K562 (cell line): Measurements from ENCODE around the gene SLC1A7. TPM values are rescaled to one million over a fixed set of nuclear protein-coding genes. Genes with fewer than 3 reads are reported as not detected.

Experiments used
- ATAC-seq: fragments of 200-7000 bp; cut with Tn5 transposase; 3 replicates; pipeline ENCODE4 v1.9.1; 2020; ENCODE audit warnings: moderate library complexity
- BruUV-seq: library from RNA; stranded (reverse); fragments of 400-500 nt; replicated peaks from 2 replicates; lab custom pipeline; 2021; lab: Mats Ljungman, UMichigan
- CTCF ChIA-PET: fragments of 300-600 bp; formaldehyde crosslinking; extraction: SDS; loops from one replicate; lab custom pipeline; 2021; ENCODE audit warnings: low intra/inter-chr PET ratio; lab: Yijun Ruan, JAX
- POLR2A ChIA-PET: fragments of 300-600, 350-650 bp; sonication (Branson Sonifier 250); formaldehyde crosslinking; extraction: SDS; loops from one replicate; lab custom pipeline; 2021; ENCODE audit warnings: antibody characterized with exemption, inconsistent platforms; lab: Yijun Ruan, JAX
- DNase-seq, 4 experiments: peaks; one replicate each; pipeline versions ENCODE4 v3.0.0 to v3.0.0-alpha.2; 2011 to 2018; ENCODE audit warnings: low spot score in 3 of 4, mixed read lengths in 3 of 4; ENCODE audit errors: extremely low read depth in 1 of 4
- FAIRE-seq: peaks from 2 replicates; lab custom pipeline; 2011; peaks lifted over from hg19 to GRCh38; lab: Jason Lieb, UNC
- H2AFZ ChIP-seq: 2 replicates; pipeline ENCODE4 v1.6.0; 2011; ENCODE audit warnings: low read depth, low read length, control low read depth, inconsistent platforms
- H3K27ac ChIP-seq: fragments of 200-600 bp; 3 replicates; pipeline ENCODE4 v1.8.0; 2011; ENCODE audit warnings: low read depth, mild to moderate bottlenecking, control low read depth, inconsistent platforms, low read length, moderate library complexity, mixed read lengths; ENCODE audit errors: extremely low read depth
- H3K27me3 ChIP-seq, 2 experiments: fragments of 300-600 bp in 1 of 2; 2 replicates in 1 of 2; 3 replicates in 1 of 2; pipeline versions ENCODE4 v1.6.0 to v1.8.0; 2011; ENCODE audit warnings: inconsistent platforms in 2 of 2, low read length in 2 of 2, mild to moderate bottlenecking in 1 of 2, mixed read lengths in 1 of 2, moderate library complexity in 1 of 2; ENCODE audit not compliant: control insufficient read depth in 2 of 2, insufficient read depth in 2 of 2
- H3K36me3 ChIP-seq: fragments of 300-600 bp; 3 replicates; pipeline ENCODE4 v1.8.0; 2011; ENCODE audit warnings: mild to moderate bottlenecking, low read length, inconsistent platforms; ENCODE audit not compliant: control insufficient read depth, insufficient read depth
- H3K4me1 ChIP-seq, 2 experiments: fragments of 200-600 bp in 1 of 2; replicated peaks in 1 of 2; 2 replicates in 1 of 2; 3 replicates in 1 of 2; pipeline versions ENCODE4 v1.5.1 to v1.8.0; 2011; ENCODE audit warnings: inconsistent platforms in 2 of 2, low read length in 2 of 2, mild to moderate bottlenecking in 1 of 2, mixed read lengths in 1 of 2, moderate library complexity in 1 of 2; ENCODE audit not compliant: control insufficient read depth in 2 of 2, insufficient read depth in 2 of 2
- H3K4me2 ChIP-seq: 2 replicates; pipeline ENCODE4 v1.6.1; 2011; ENCODE audit warnings: low read length, control low read depth, inconsistent platforms, mixed read lengths; ENCODE audit not compliant: insufficient read depth
- H3K4me3 ChIP-seq: fragments of 200-600 bp; sonication (generic), shearing (Covaris generic); 2 replicates; pipeline ENCODE4 v1.5.1; 2016; ENCODE audit warnings: control low read depth, inconsistent platforms
- H3K79me2 ChIP-seq: fragments of 200-600 bp; 3 replicates; pipeline ENCODE4 v1.8.0; 2011; ENCODE audit warnings: low read length, inconsistent platforms; ENCODE audit not compliant: control insufficient read depth, insufficient read depth
- H3K9ac ChIP-seq, 2 experiments: 2 replicates each; pipeline versions ENCODE4 v1.6.0 to v1.6.1; 2011; ENCODE audit warnings: low read depth in 2 of 2, low read length in 2 of 2, control low read depth in 1 of 2, inconsistent platforms in 1 of 2, mild to moderate bottlenecking in 1 of 2, mixed read lengths in 1 of 2; ENCODE audit not compliant: insufficient read depth in 1 of 2
- H3K9me1 ChIP-seq: one replicate; pipeline ENCODE4 v1.6.0; 2011; ENCODE audit warnings: inconsistent platforms, mild to moderate bottlenecking, low read length, moderate library complexity; ENCODE audit not compliant: control insufficient read depth, insufficient read depth
- H3K9me3 ChIP-seq: replicated peaks from 2 replicates; pipeline ENCODE4 v1.5.1; 2011; ENCODE audit warnings: low read depth, low read length, inconsistent platforms; ENCODE audit not compliant: control insufficient read depth, insufficient read depth
- H4K20me1 ChIP-seq: replicated peaks from 2 replicates; pipeline ENCODE4 v1.6.1; 2011; ENCODE audit warnings: low read length, inconsistent platforms, mixed read lengths; ENCODE audit not compliant: control insufficient read depth, insufficient read depth
- BRD4 ChIP-seq: fragments of 200-600 bp; sonication (generic); IDR thresholded peaks from 2 replicates; pipeline ENCODE4 v1.6.1; 2017; ENCODE audit warnings: inconsistent platforms
- ETV1 ChIP-seq: fragments of 450-650 bp; conservative IDR thresholded peaks from 2 replicates; pipeline ENCODE4 v1.6.1; 2016; ENCODE audit warnings: missing genetic modification characterization, control low read depth, low read depth, missing compliant biosample characterization
- KDM2B ChIP-seq: fragments of 250-450 bp; sonication (Bioruptor Pico); IDR thresholded peaks from 2 replicates; pipeline ENCODE4 v1.8.0; 2021; ENCODE audit warnings: mild to moderate bottlenecking, moderate library complexity
- PPARD ChIP-seq: fragments of 250-450 bp; sonication (Bioruptor Pico); IDR thresholded peaks from 2 replicates; pipeline ENCODE4 v1.8.0; 2022; ENCODE audit warnings: inconsistent platforms, mild to moderate bottlenecking, moderate library complexity
- PYGO2 ChIP-seq: fragments of 450-650 bp; IDR thresholded peaks from 2 replicates; pipeline ENCODE4 v1.6.1; 2016; ENCODE audit warnings: mild to moderate bottlenecking, missing genetic modification characterization, moderate library complexity, missing compliant biosample characterization
- RBFOX2 ChIP-seq: fragments of 200-400 bp; formaldehyde crosslinking; IDR thresholded peaks from 2 replicates; pipeline ENCODE4 v1.6.1; 2017; ENCODE audit warnings: low read depth, mild to moderate bottlenecking, low read length, moderate library complexity
- SIRT6 ChIP-seq: IDR thresholded peaks from one replicate; pipeline ENCODE4 v1.6.1; 2012; ENCODE audit warnings: low read depth, mild to moderate bottlenecking, control low read depth, inconsistent platforms, low read length, moderate library complexity
- SNAPC5 ChIP-seq: fragments of 250-450 bp; sonication (Bioruptor Pico); IDR thresholded peaks from 2 replicates; pipeline ENCODE4 v1.8.0; 2021; ENCODE audit warnings: moderate library complexity, mild to moderate bottlenecking, inconsistent platforms
- SOX6 ChIP-seq: fragments of 450-650 bp; IDR thresholded peaks from 2 replicates; pipeline ENCODE4 v1.6.1; 2014; ENCODE audit warnings: mild to moderate bottlenecking
- U2AF2 ChIP-seq: fragments of 200-400 bp; formaldehyde crosslinking; optimal IDR thresholded peaks from 2 replicates; pipeline ENCODE3; 2017; ENCODE audit warnings: low read depth, mild to moderate bottlenecking, low read length
- ZNF507 ChIP-seq: conservative IDR thresholded peaks from 2 replicates; pipeline ENCODE4 v1.6.1; 2017; ENCODE audit warnings: missing genetic modification characterization, missing compliant biosample characterization
- ZNF707 ChIP-seq: fragments of 250-450 bp; sonication (Bioruptor Pico); conservative IDR thresholded peaks from 2 replicates; pipeline ENCODE4 v1.8.0; 2022; ENCODE audit warnings: inconsistent platforms, mild to moderate bottlenecking, moderate library complexity
- ZNF780A ChIP-seq: fragments of 250-450 bp; sonication (Bioruptor Pico); IDR thresholded peaks from 2 replicates; pipeline ENCODE4 v1.5.0; 2021; ENCODE audit warnings: mild to moderate bottlenecking
- WGBS: fragments of 100-300 bp; shearing (Covaris generic); methylation state at CpG from one replicate; pipeline ENCODE4 v1.1.6; 2016; ENCODE audit warnings: low coverage, mixed read lengths; ENCODE audit not compliant: insufficient coverage; ENCODE audit errors: missing lambda C conversion rate; 5-methylcytosine and 5-hydroxymethylcytosine counted together
- in situ Hi-C: fragments of 300-500 bp; cut with MboI; formaldehyde crosslinking; loops from 4 replicates; pipeline ENCODE4 v1.15.0; 2018; ENCODE audit warnings: inconsistent platforms, mixed read lengths
- intact Hi-C: fragments of 100-400 bp; cut with micrococcal nuclease; formaldehyde crosslinking; loops from 2 replicates; pipeline ENCODE4 v1.14.2; 2022
- polyA plus RNA-seq, 8 experiments: library from polyadenylated mRNA; depleted of rRNA in 4 of 8; stranded (reverse) in 5 of 8; unstranded in 3 of 8; fragments of >200 nt; fragmentation: Nextera tagmentation in 2 of 8; fragmentation: Illumina TruSeq in 1 of 8; extraction: Ambion mirVana in 2 of 8; extraction: Trizol in 1 of 8; gene quantifications; 2 replicates each; pipeline versions ENCODE4 v1.2.1 to v1.2.3, GENCODE V29; 2011 to 2014; ENCODE audit warnings: inconsistent platforms in 1 of 8, missing spikeins in 1 of 8
- total RNA-seq, 7 experiments: library from RNA; depleted of rRNA in 6 of 7; stranded (reverse); fragments of >200 nt in 6 of 7; fragmentation: Illumina TruSeq in 2 of 7; extraction: Trizol in 2 of 7; gene quantifications; 2 replicates each; pipeline versions ENCODE4 v1.2.1 to v1.2.3, GENCODE V29; 2011 to 2021; ENCODE audit warnings: low replicate concordance in 1 of 7
- TF ChIP-seq, protein P1 (sequence below): sonication (generic); formaldehyde crosslinking; IDR thresholded peaks from 2 replicates; pipeline ENCODE4 v1.8.0; 2022; ENCODE audit warnings: mild to moderate bottlenecking, missing genetic modification reagents, borderline replicate concordance

Gene SLC1A7
- total and polyA plus RNA-seq, 9 of the 15 experiments (the other 6 are each of a cell fraction or from before 2014, with no cell fraction given), result 0.07 TPM; not detected in 8

DNA sequence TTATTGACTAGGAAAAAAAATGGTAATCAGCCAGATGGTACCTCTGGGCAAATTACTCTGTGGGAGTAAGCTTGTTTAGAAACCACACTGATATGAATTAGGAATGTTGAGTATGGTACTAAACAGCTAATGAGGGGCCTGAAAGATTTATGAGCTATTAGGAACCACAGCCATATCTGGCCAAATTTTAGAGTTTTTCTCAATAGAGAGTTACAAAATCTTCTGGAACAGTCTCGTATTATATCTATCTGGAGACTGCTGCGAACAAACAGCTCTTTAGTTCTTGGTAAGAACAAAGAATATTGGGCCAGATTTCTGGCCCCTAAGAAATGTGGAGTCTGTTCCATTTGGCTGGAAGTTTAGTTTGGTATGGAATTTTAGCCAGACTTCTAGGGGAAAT is 85.3 kb downstream of the SLC1A7 start:
- in situ Hi-C loops (no loop called here), intact Hi-C loops (no loop called here)
- FAIRE-seq, result no peak
- peaks cover 24 to 32% of the 10 kb centered on the region in 2 experiments for H3K27me3 ChIP-seq
- H4K20me1 ChIP-seq, result no peaks in the 10 kb centered on the region
- DNase-seq, result no peak
- no peaks in the 10 kb centered on the region for H3K9me1 ChIP-seq
- H3K9ac ChIP-seq, result no peak overlapping the region
- H3K9me3 ChIP-seq, result no peaks in the 10 kb centered on the region
- ATAC-seq, result no peak
- WGBS, result 6% methylated on average over 2 of the region's 2 CpGs
- H3K4me3 ChIP-seq, result no peak overlapping the region
- H3K36me3 ChIP-seq, result no peaks in the 10 kb centered on the region
- H2AFZ ChIP-seq, result no peak overlapping the region
- no peaks in the 10 kb centered on the region for H3K79me2 ChIP-seq
- no peak overlapping the region for H3K27ac ChIP-seq
- TF ChIP-seq ZNF507 (no peak), ETV1 (tag) (no peak), SNAPC5 (no peak), SOX6 (no peak), PPARD (no peak), ZNF780A (CRISPR knock-in tag) (no peak), BRD4 (no peak), RBFOX2 (no peak), ZNF707 (no peak), KDM2B (CRISPR knock-in tag) (no peak), U2AF2 (no peak), SIRT6 (no peak), PYGO2 (tag) (no peak)
- TF ChIP-seq, protein P1, sequence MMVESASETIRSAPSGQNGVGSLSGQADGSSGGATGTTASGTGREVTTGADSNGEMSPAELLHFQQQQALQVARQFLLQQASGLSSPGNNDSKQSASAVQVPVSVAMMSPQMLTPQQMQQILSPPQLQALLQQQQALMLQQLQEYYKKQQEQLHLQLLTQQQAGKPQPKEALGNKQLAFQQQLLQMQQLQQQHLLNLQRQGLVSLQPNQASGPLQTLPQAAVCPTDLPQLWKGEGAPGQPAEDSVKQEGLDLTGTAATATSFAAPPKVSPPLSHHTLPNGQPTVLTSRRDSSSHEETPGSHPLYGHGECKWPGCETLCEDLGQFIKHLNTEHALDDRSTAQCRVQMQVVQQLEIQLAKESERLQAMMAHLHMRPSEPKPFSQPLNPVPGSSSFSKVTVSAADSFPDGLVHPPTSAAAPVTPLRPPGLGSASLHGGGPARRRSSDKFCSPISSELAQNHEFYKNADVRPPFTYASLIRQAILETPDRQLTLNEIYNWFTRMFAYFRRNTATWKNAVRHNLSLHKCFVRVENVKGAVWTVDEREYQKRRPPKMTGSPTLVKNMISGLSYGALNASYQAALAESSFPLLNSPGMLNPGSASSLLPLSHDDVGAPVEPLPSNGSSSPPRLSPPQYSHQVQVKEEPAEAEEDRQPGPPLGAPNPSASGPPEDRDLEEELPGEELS (CRISPR knock-in tag), result no peak
- BruUV-seq, result no TSS peak
- no peak overlapping the region for H3K4me2 ChIP-seq
- ChIA-PET POLR2A (interaction anchor here (0.8 to 1.0 kb wide), 3 partner anchors 11 to 151 kb away, joined by 3 to 5 read pairs (median 5); no protein-coding TSS in a partner anchor), CTCF (no interaction called here)
- H3K4me1 ChIP-seq, result peaks cover 4 to 8% of the 10 kb centered on the region in 2 experiments; a peak in 3 of 5 replicates
